Retinal pigment epithelial cell (primary cell): ENCODE results near the gene ACSF3.

Source experiments
- DNase-seq: peaks from one replicate; pipeline ENCODE4 v3.0.0-alpha.2; 2010; ENCODE audit warnings: low read depth
- H3K4me3 ChIP-seq: 2 replicates; pipeline ENCODE4 v1.5.1; 2011; ENCODE audit warnings: mild to moderate bottlenecking, low read length, control low read depth, moderate library complexity
- TF ChIP-seq, protein P1 (sequence below): conservative IDR thresholded peaks from 2 replicates; pipeline ENCODE4 v1.5.1; 2011; ENCODE audit warnings: low read depth, low read length, control low read depth, inconsistent platforms

ACSF3 gene

DNA sequence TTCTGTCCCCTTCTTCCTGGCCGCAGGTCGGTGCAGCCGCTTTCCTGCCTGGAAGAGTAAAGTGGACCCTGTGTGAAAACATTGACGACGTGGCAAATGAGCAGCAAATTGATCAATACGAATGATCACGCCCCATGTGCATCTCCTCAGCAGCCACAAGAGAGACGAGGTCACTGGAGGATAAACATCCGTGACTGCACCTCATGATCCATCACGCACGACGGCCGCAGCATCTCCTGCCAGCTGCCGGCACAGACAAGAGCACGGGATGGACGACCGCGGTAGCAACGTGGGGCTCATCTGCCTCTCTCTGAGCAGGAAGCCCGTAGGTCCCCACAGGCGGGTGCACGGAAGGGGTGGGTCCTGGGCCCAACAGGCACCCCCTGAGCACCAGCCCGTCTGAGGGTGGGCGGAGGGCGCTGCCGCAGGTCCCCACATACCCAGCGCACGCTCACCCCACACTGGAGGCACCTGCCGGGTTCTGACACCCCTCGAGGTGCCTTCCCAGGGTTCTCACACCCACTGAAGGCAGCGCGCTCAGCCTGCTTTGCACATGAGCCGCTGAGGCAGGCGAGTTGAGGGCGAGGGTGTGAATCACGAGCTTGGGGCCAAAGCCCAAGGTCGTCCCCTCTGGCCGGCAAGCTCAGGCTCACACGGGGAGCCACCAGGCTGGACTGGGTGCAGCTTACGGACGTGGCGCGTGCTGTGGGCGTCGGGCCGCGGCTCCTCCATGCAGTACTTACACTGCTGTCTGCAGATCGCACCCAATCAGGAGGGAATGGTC is 65.6 kb downstream of the ACSF3 start:
- no peak overlapping the region for H3K4me3 ChIP-seq
- TF ChIP-seq, protein P1, sequence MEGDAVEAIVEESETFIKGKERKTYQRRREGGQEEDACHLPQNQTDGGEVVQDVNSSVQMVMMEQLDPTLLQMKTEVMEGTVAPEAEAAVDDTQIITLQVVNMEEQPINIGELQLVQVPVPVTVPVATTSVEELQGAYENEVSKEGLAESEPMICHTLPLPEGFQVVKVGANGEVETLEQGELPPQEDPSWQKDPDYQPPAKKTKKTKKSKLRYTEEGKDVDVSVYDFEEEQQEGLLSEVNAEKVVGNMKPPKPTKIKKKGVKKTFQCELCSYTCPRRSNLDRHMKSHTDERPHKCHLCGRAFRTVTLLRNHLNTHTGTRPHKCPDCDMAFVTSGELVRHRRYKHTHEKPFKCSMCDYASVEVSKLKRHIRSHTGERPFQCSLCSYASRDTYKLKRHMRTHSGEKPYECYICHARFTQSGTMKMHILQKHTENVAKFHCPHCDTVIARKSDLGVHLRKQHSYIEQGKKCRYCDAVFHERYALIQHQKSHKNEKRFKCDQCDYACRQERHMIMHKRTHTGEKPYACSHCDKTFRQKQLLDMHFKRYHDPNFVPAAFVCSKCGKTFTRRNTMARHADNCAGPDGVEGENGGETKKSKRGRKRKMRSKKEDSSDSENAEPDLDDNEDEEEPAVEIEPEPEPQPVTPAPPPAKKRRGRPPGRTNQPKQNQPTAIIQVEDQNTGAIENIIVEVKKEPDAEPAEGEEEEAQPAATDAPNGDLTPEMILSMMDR = no peak
- DNase-seq = no peak

DNA sequence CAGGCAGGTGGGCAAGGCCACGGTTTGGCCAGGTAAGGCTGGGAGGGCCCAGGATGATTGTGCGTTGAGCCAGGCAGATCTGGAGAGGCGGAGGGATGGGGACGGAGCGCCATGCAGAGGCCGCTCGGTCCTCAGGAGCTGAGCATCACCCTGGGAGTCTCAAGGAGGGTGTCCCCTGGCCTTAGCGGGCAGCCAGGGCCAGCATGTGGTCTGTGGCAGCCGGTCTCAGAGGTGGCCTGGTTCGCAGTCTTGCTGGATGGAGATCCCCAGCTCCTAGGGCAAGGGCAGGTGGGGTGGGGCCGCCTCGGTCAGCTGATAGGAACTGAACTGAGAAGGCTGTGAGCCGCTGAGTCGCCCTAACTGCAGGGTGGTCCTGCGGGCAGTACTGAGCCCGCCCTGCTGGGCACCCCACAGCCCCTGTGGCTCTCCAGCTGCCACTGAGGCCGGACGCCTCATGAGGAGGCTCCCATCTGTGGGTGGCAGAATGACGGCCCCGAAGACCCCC is 66.2 kb downstream of the ACSF3 start:
- TF ChIP-seq, protein P1 = no peak
- DNase-seq = no peak
- H3K4me3 ChIP-seq = no peak overlapping the region

DNA sequence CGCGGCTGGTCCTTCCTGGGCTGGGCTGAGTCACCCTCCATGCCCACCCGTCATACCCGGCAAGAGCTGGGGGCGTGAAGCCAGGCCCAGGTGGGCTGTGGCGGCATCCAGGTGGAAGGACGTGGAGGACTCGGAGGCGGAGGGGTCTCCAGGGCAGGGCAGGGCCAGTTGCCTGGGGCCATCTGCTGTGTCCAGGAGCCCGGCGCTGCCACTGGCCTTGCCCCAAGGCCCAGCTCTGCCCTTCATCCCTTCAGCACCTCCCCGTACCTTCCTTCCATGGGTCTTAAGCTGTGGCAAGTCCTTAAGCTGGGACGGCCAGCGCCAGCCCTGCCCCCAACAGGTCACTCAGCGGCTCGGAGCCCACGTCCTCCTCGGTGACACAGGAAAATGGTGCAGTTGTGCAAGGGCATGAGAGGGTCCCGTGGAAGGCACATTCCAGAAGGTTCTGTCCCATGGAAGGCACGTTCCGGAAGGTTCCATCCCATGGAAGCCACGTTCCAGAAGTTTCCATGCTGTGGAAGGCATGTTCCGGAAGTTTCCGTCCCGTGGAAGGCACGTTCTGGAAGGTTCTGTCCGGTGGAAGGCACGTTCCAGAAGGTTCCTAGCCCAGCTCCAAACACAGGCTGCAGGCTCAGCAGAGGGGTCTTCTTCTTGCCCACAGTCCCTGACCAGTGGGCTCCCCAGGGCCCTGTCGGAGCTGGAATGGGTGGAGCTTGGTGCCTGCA is 67.5 kb downstream of the ACSF3 start:
- TF ChIP-seq, protein P1 = no peak
- no peak for DNase-seq
- no peak overlapping the region for H3K4me3 ChIP-seq

DNA sequence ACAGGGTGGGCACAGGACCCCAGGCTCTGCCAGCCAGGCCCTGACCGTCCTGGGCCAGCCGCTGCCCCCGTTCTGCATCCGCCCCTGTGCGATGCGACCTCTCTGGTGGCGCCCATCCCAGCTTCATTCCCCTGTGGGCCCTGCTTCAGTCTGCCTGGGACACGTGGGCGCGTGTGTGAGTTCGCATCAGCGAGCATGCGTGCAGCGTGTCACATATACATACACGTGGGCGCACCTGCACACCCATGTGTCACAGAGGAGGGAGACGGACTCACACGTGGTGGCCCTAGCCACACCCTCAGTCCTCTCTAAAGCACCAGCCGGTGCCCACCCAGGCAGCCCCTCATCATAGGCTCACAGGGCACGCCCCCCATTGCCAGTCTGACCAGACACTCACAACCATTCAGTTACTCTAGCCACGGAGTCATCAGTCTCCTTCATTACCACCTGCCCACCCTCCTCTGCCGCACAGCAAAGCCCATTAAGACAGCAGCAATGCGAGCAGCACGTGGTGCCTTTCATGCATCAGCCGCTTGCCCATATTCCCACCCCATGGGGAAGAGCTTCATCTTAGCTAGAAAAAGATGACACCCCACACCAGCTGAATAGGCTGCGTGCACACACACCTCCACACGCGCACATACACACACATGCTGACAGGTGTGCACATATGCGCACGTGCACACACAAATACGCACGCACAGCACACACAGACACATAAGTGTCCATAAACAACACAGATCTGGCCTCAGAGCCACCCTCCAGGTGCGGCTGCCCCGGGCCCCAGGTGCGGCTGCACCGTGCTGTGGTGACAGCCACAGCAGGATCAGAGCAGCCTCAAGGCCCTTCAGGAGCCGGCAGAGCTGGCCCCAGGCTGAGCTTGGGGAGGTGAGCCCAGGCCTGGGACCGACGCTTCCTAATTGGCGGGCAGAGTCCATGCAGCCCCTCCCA is 68.4 kb downstream of the ACSF3 start:
- no peak for DNase-seq
- H3K4me3 ChIP-seq = no peak overlapping the region
- TF ChIP-seq, protein P1 = no peak

DNA sequence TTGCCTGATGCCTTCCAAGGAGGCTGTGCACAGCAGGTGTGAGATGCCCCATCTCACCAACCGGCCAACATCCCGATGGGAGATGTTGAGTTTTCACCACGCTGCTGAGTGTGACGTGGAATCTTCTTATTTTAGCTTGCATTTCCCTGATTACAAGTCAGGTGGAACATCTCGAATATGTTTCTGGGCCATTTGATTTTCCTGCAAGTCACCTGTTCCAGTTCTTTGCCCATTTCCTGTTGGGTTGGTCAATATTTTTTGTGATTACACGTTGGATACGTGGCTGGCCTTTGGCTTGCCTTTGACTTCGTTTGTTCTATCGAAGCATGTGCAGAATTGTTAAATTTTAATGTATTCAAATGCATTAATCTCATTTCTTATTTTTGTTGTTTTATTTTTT is 69.6 kb downstream of the ACSF3 start:
- no peak for DNase-seq
- TF ChIP-seq, protein P1 = no peak
- no peak overlapping the region for H3K4me3 ChIP-seq

DNA sequence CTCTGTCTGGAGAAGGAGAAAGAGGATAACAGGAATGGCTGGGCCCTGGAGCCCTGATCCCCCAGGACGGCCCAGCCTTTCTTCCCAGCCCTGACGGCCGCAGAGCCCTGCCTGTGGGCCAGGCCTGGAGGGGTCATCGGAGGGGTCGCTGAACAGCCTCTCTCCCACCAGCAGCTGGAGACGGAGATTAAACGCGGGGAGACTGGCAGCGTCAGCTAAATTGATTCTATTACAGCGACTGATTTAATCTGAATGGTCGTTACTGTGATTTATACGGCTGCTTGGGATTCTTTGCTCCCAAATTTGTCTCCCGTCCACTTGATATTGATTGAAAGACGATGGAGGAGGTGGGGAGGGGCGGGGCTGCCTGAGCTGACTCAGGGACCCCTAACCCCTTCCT is 70.8 kb downstream of the ACSF3 start:
- DNase-seq = no peak
- H3K4me3 ChIP-seq = no peak overlapping the region
- TF ChIP-seq, protein P1 = no peak
